ENCODE data around the gene RAB13. TPM values are rescaled to one million over a fixed set of nuclear protein-coding genes. Genes with fewer than 3 reads are reported as not detected.

RAB13 gene
- total RNA-seq, 1 donor from 2014 or later, result 49.1 TPM

DNA sequence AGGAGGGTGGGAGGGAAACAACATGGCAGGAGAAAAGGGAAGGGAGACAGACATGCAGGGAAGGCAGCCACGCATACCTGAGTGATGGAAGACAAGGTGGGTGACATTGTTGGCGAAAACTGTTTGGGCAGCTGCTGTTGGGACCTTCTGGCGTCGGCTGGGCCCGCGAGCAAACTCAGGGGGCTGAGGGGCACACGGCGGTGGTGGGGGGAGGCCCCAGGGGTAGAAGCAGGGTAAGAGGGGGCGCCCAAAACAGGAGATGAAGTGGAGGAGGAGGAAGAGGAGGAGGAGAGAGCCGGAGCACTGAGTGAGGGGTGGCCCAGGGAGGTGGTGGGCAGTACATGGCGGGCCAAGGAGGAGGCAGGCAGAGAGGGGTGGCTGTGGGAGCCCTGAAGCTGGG lies 35.0 kb downstream of the RAB13 start:
- Mint-ChIP-seq H3K9me3 (no peaks in the 10 kb centered on the region), H3K36me3 (ENCODE audit: low read depth) (peaks cover 82% of the 10 kb centered on the region), H3K27me3 (no peaks in the 10 kb centered on the region), H3K4me3 (no peak overlapping the region), H3K27ac (peak overlapping the region; percentile 6), H3K4me1 (peaks cover 72% of the 10 kb centered on the region)
- POLR2A ChIA-PET, result interaction anchor here (1.0 to 2.6 kb wide), 3 partner anchors 16 to 28 kb away, joined by 4 to 14 read pairs (median 8); partner anchors contain the start of genes CREB3L4, GATAD2B and JTB
- TF ChIP-seq, protein P1, sequence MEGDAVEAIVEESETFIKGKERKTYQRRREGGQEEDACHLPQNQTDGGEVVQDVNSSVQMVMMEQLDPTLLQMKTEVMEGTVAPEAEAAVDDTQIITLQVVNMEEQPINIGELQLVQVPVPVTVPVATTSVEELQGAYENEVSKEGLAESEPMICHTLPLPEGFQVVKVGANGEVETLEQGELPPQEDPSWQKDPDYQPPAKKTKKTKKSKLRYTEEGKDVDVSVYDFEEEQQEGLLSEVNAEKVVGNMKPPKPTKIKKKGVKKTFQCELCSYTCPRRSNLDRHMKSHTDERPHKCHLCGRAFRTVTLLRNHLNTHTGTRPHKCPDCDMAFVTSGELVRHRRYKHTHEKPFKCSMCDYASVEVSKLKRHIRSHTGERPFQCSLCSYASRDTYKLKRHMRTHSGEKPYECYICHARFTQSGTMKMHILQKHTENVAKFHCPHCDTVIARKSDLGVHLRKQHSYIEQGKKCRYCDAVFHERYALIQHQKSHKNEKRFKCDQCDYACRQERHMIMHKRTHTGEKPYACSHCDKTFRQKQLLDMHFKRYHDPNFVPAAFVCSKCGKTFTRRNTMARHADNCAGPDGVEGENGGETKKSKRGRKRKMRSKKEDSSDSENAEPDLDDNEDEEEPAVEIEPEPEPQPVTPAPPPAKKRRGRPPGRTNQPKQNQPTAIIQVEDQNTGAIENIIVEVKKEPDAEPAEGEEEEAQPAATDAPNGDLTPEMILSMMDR (IDR thresholded peaks at IDR 0.05), result no peak
- DNase-seq, result no peak
- intact Hi-C loops (cut with micrococcal nuclease), result no loop called here
- CTCF ChIA-PET, result interaction anchor here (0.8 kb wide), 1 partner anchor 124 kb away, joined by 3 read pairs; no protein-coding TSS in a partner anchor
- ATAC-seq (ENCODE audit: low read depth), result no peak

DNA sequence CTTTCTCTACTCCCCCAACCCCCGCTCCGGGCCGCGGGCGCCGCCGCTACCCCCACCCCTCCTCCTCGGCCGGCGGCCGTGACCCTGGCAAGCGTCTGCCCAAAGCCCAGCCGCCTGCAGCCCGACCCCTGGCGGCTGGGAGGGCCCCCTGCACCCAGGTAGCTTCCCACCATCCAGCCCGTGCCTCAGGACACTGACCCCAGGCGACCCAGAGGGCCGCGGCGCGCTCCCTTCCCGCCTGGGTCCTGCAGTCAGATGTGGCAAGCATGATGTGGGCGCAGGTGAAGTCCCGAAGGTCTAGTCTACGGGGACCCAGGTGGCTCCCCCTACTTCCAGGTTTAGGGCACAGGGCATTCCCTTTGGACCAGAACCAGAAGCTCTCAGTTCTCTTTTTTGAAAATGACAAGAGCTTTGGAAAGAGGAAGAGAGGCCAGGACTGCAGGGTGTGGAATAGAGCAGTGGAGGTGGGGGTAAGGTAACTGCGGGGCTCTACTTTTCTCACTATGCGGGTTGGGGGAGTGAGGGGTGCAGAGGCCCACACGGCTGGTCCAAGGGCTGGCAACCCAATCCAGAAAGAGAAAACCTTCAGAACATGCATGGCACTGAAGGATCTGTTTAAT lies 39.4 kb downstream of the RAB13 start, which contains the start of gene DENND4B:
DENND4B (minus strand) TSS at position 97 of the 620 bp plus-strand sequence. CDS start 2,344 bp downstream, outside the sequence.
- ATAC-seq (ENCODE audit: low read depth), result peak; percentile 54
- Mint-ChIP-seq H3K9me3 (no peaks in the 10 kb centered on the region), H3K4me1 (peaks cover 71% of the 10 kb centered on the region), H3K36me3 (ENCODE audit: low read depth) (peaks cover 80% of the 10 kb centered on the region), H3K4me3 (peak within 1 kb of the TSS; percentile 90), H3K27me3 (no peaks in the 10 kb centered on the region), H3K27ac (peak within 1 kb of the TSS; percentile 96)
- POLR2A ChIA-PET, result interaction anchor here (0.6 to 5.8 kb wide), 40 partner anchors 9 to 1741 kb away, joined by 3 to 234 read pairs (median 8); partner anchors contain the start of genes ATP8B2, CHTOP, CREB3L4 and CRTC2
- intact Hi-C loops (cut with micrococcal nuclease), result loop anchor here (1.0 to 5.0 kb wide), 9 partner anchors 12 to 661 kb away; partner anchors contain the start of genes ADAR, CREB3L4, CRTC2 and HAX1
- TF ChIP-seq, protein P1 (IDR thresholded peaks at IDR 0.05), result no peak
- DNase-seq, result peak; percentile 74
- CTCF ChIA-PET, result interaction anchor here (0.6 to 4.0 kb wide), 15 partner anchors 9 to 275 kb away, joined by 3 to 46 read pairs (median 6); partner anchors contain the start of genes CREB3L4, GATAD2B, JTB and RAB13

DNA sequence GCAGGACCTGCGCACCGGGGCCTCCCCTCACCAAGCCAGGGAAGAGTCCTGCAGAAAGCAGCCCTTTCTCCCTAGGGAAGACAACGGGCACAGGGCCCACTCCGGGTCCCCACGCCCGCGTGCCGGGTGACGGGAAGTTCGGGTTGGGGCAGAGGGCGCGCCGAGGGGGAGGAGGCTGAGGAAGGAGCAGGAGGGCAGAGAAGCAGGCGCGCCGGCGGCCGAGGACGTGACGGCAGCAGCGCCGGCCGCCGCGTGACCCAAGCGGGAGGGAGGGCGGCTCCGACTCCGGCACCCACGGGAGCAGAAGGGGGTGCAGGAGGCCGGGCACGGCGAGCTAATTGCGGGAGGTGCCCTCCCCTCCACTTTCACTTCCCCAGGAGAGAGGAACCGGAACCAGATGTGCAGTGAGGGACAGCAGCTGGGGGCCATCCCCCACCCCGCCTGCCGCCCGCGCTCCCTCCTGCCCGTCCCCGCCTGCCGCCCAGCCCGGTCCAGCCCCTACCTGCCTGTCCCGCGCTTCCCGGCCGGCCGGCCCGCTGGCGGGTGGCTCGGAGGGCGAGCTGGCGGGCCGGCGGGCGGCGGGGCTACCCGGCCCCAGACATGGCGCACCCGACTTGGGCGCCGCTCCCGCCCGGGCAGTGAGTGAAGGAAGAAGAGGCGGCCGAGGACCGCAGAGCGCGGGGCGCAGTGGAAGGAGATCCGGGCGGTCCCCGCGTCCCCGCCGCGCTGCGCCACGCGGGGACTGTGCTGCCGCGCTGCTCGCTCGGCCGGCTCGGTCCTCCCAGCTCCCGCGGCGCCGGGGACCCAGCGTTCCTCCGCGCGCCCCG lies 40.1 kb downstream of the RAB13 start:
- TF ChIP-seq, protein P1 (IDR thresholded peaks at IDR 0.05), result no peak
- H3K27ac Mint-ChIP-seq, result peak overlapping the region; percentile 96
- H3K27me3 Mint-ChIP-seq, result no peaks in the 10 kb centered on the region
- ATAC-seq (ENCODE audit: low read depth) (peak; percentile 71), DNase-seq (peak; percentile 91)
- ChIA-PET POLR2A (interaction anchor here (0.6 to 5.8 kb wide), 44 partner anchors 9 to 1742 kb away, joined by 3 to 234 read pairs (median 8); partner anchors contain the start of genes ATP8B2, CHTOP, CREB3L4 and CRTC2), CTCF (interaction anchor here (1.0 to 4.0 kb wide), 16 partner anchors 11 to 149 kb away, joined by 3 to 46 read pairs (median 6); partner anchors contain the start of genes CREB3L4, GATAD2B, JTB and RAB13)
- peaks cover 69% of the 10 kb centered on the region for H3K4me1 Mint-ChIP-seq
- H3K4me3 Mint-ChIP-seq, result peak overlapping the region; percentile 90
- H3K9me3 Mint-ChIP-seq, result no peaks in the 10 kb centered on the region
- peaks cover 80% of the 10 kb centered on the region for H3K36me3 Mint-ChIP-seq (ENCODE audit: low read depth)
- intact Hi-C loops (cut with micrococcal nuclease), result loop anchor here (1.0 to 5.0 kb wide), 11 partner anchors 12 to 661 kb away; partner anchors contain the start of genes ADAR, CREB3L4, CRTC2 and HAX1

DNA sequence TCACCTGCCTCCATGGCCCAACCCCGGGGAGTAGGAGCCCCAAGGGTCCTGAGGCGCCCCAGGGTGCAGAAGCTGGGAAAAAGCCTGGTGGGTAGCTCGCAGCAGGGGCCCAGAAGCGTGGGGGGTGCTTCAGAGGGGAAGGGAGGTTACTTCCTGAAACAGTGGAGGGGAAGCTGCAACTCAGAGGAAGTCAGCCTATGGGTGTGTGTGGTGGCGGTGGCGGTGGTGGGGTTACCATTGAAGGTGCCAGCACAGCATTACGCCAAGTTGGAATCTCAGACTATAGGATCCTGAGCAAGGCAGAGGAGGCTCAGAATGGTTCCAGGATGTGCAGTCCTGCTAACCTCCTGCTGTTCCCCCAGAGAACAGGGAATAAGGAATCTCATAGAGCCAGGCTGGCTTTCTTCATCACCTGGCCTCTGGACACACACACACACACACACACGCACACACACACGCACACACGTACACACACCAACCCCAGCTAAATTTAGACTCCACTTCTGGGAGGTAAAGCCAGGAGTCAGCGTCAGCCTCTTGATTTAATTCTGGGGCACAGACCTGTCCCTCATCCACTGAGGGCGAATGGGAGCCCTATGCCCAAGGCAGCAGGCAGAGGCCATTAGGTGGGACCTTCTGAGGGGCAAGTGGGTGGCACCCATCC lies 40.9 kb downstream of the RAB13 start:
- no peaks in the 10 kb centered on the region for H3K9me3 Mint-ChIP-seq
- peaks cover 79% of the 10 kb centered on the region for H3K36me3 Mint-ChIP-seq (ENCODE audit: low read depth)
- intact Hi-C loops (cut with micrococcal nuclease), result loop anchor here (1.0 to 5.0 kb wide), 3 partner anchors 22 to 662 kb away; partner anchors contain the start of gene ADAR
- POLR2A ChIA-PET, result interaction anchor here (0.8 to 5.8 kb wide), 40 partner anchors 11 to 1228 kb away, joined by 3 to 234 read pairs (median 8); partner anchors contain the start of genes CHTOP, CREB3L4, CRTC2 and GATAD2B
- DNase-seq (peak; percentile 65), ATAC-seq (ENCODE audit: low read depth) (peak; percentile 53)
- peaks cover 64% of the 10 kb centered on the region for H3K4me1 Mint-ChIP-seq
- H3K27ac Mint-ChIP-seq, result peak overlapping the region; percentile 96
- peak overlapping the region; percentile 90 for H3K4me3 Mint-ChIP-seq
- TF ChIP-seq, protein P1 (IDR thresholded peaks at IDR 0.05), result no peak
- no peaks in the 10 kb centered on the region for H3K27me3 Mint-ChIP-seq
- CTCF ChIA-PET, result interaction anchor here (0.8 to 4.0 kb wide), 17 partner anchors 12 to 148 kb away, joined by 3 to 46 read pairs (median 6); partner anchors contain the start of genes CREB3L4, GATAD2B, JTB and RAB13

Data from activated B cell treated with CpG ODN at 0.5 μM for 24 hours (primary cell).